ENCODE results near the gene CEP19.

DNA sequence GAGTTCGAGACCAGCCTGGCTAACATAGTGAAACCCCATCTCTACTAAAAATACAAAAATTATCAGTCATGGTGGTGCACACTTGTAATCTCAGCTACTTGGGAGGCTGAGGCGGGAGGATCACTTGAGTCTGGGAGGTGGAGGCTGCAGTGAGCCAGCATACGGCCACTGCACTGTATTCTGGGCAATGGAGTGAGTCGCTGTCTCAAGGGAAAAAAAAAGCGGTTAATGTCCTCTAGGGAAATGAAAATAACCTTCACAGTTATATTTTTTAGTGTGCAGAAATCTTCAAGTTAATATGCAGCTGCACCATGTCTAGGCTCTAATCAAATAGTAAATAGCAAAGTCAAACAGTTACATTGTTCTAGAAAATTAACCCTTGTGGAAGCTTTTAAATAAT lies 14.8 kb downstream of the CEP19 start:
- TF ChIP-seq EP300 (IDR thresholded peaks at IDR 0.05): no peak
- no peak for TF ChIP-seq CTCF (IDR thresholded peaks at IDR 0.05)
- no peak for TF ChIP-seq POLR2A (IDR thresholded peaks at IDR 0.05)
